Glomerular endothelial cell (primary cell): ENCODE data around the gene DAB2IP. TPM values are rescaled to one million over a fixed set of nuclear protein-coding genes. Genes with fewer than 3 reads are reported as not detected.

Experiments
- DNase-seq: peaks from one replicate; pipeline ENCODE4 v3.0.0-alpha.2; 2011; ENCODE audit warnings: low read depth, low spot score; ENCODE audit errors: extremely low read depth
- total RNA-seq: library from RNA; depleted of rRNA; stranded (reverse); fragments of >200 nt; gene quantifications from 2 replicates; pipeline ENCODE4 v1.2.3, GENCODE V29; 2015

DAB2IP gene
- total RNA-seq, 1 donor from 2014 or later: 65.8 TPM

DNA sequence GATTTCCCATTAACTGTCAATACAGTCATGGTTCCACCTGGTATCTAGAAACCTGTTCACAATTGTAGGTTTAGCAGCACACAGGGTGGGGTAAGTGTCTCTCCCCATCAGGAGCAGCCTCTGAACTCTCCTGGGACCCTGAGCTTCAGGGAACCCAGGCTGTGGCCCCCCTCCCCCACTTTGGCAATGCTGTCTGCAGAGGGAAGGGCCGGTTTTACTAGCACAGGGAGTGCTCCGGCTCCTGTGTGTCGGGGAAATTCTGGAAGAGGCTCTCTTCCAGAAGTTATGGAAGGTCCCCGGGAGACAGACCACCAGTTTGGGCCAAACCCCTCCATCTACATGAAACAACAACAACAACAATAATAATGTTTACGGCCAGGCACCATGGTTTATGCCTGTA, 9.9 kb downstream of the DAB2IP start:
- DNase-seq: no peak

DNA sequence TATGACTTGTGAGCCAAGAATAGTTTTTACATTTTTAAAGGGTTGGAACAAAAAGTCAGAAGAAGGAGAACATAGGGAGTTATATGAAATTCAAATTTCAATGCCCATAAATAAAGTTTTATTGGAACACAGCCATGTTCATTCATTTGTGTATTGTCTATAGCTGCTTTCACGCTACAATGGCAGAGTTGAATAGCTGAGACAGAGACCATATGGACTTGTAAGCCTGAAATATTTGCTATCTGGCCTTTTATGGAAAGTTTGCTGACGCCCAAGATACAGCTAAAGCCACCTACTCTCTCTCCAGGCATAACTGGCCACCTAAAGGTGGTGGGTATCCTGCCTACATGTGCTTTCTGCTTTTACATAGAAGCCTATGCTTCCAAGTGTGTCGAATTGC, 10.9 kb downstream of the DAB2IP start:
- DNase-seq: no peak

DNA sequence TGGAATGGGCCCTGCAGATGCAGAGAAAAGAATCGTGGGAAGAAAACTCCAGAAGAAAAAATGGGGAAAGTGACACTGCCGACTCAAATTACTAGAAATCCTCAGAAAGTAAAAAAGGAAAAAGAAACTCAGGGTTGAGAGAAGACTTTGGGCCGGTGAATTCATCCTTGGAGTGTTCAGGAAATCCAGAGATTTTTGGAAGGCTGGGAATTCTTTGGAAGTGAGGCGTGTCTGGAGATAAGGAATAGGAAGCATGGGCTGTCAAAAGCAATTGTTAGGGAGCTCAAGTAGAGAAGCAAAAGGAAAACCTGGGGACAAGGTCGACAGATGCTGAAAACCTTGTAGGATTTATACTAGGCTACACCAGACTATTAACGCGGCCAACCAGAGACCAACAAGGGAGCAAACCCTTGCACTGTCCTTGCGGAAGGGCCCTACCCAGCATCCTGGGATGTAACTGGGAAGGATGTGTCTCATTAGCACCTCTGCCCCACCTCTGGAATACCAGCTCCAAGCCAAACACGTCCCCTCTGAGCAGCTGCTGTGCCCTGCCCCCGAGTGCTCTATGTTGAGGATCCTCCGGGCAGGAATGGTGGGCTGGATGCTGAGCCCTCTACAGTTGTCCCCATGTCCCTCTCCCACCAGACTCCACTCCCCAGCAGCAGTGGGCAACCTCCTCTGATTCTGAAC, 11.6 kb downstream of the DAB2IP start:
- DNase-seq: no peak

DNA sequence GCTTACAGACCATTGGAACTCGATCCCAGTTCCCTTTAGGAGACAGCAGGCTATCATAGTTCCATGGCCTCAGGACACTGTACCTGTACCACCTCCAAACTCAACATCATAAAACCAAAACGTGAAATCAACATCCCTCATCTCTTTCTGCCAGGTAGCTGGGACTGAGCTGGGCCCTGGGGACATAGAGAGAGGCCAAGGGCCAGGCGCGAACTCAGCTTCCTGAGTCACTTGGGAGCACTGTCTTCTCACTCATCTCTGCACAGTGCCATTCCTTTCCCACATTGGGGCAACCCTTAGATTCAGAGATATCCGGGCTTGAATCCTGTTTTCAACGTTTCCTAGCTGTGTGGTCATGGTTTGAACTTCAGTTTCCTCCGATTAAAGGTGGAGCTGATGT, 12.2 kb downstream of the DAB2IP start:
- no peak for DNase-seq

GRCh38 chr9:121666294-121666693, 14.9 kb downstream of the DAB2IP start:
- DNase-seq: no peak

- no peak for DNase-seq
Measured at GRCh38 chr9:121667214-121667613, 15.8 kb downstream of the DAB2IP start.

GRCh38 chr9:121667890-121668289, 16.5 kb downstream of the DAB2IP start:
- no peak for DNase-seq

- DNase-seq: no peak
Measured at GRCh38 chr9:121670431-121670830, 19.0 kb downstream of the DAB2IP start.

- no peak for DNase-seq
Measured at GRCh38 chr9:121671612-121672155, 20.2 kb downstream of the DAB2IP start.

DNA sequence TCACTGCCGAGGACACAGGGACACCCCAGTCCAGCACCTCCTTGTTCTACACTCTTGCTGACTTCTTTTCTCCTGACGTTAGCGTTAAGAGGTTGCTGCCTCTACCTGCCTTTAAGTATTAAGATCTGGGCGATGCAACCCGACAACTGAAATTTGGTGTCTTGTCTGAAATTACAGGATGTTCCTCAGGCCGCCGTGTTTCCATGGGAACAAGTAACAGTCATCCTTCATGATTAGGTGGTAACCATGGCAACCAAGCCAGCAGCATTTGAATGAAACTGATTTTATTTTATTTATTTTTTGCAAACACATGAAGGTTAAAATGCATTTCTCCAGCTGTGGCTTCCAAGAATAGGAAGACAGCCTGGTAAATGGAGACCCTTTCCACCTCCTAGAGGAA, 20.8 kb downstream of the DAB2IP start:
- no peak for DNase-seq

DNA sequence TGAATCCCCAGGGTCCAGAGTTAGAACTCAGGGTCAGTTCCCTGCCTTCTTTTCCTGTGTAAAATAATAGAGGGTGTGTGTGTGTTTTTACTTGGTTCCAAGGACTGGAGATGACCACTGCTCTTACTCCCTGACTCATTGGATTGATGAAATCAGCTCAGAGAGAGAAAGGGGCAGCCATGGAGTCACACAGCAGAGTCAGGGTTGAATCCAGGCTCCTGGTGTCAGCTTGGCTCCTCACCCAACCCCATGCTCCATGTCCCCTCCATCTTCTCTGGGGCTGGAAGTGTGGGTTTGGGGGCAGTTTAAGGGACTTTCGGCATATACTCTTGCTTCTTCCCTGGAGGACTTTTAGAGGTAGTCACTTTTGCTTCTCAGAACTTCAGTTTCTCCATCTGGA, 21.6 kb downstream of the DAB2IP start:
- no peak for DNase-seq

DNA sequence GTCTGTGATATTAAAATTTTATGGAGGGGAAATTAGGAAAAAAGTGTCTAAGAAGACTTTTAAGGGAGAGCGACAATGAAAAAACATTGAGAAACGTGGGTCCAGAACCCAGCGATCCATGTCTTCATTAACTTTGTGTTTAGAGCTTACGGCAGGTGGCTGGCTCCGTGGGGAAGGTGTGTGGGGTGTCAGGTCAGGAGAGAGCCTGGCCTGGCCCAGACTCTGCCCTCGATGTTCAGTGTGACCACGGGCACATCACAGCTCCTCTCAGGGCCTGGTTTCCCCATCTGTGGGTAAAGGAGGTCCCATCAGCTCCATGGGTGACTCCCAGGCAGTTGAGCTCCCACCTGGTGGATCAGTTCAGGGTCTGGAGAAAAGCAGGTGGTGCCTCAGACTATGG, 22.1 kb downstream of the DAB2IP start:
- no peak for DNase-seq

- no peak for DNase-seq
Measured at GRCh38 chr9:121674017-121674416, 22.6 kb downstream of the DAB2IP start.

DNA sequence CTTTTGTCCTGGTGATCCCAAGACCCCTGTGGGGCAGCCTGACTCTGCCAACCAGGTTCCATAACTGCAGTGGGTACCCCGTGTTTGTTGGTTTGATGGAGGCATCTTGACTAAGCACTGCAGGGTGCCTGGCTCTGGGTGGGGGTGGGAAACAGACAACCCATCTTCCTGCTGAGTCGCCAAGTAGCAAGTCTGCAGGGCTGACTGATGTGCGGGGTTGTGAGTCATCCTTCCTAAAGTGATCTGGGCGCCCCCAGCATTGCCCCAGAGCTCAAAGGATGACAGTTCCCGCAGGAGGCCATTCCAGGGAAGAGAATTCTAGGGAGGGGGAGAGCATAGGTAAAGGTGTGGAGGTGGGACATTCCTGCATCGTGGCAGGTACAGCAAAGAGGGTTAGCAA, 23.5 kb downstream of the DAB2IP start:
- DNase-seq: no peak

DNA sequence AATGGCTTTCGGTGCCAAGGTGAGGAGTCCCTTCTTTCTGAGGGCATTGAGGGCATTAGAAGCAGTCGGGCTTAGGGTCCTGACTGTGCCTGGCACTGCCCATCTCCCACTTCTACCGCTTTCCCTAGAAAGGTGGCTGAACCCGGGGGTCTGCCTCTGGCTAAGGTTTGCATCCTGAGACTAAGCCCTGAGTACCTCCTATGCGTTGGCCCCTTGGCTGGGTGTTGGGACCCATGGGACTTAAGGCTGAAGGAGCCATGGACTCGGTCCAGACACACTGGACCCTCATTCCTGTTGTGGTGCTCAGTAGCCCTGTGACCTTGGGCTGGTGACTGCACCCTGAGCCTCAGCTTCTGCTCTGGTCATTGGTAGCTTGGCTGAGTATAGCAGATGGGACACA, 23.9 kb downstream of the DAB2IP start:
- DNase-seq: no peak

- DNase-seq: no peak
Measured at GRCh38 chr9:121675969-121676822, 24.8 kb downstream of the DAB2IP start.

DNA sequence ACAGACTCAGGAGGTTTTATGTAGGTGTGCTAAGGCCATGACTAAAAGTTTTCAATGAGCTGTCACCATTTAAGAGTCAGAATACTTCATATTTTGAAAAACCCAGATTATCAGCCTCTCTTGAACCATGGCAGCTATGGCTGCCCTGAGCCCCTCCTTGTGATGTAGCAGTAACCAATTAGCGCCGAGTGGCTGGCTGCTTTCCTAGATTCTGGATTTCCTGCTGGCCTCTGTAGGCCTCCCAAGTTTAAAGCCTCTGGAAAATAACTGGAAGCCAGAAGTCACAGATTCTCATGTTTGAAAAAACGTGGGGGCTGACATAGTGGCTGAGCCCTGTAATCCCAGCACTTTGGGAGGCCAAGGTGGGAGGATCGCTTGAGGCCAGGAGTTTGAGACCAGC, 25.5 kb downstream of the DAB2IP start:
- no peak for DNase-seq

GRCh38 chr9:121678501-121679022, 27.1 kb downstream of the DAB2IP start:
- DNase-seq: no peak

DNA sequence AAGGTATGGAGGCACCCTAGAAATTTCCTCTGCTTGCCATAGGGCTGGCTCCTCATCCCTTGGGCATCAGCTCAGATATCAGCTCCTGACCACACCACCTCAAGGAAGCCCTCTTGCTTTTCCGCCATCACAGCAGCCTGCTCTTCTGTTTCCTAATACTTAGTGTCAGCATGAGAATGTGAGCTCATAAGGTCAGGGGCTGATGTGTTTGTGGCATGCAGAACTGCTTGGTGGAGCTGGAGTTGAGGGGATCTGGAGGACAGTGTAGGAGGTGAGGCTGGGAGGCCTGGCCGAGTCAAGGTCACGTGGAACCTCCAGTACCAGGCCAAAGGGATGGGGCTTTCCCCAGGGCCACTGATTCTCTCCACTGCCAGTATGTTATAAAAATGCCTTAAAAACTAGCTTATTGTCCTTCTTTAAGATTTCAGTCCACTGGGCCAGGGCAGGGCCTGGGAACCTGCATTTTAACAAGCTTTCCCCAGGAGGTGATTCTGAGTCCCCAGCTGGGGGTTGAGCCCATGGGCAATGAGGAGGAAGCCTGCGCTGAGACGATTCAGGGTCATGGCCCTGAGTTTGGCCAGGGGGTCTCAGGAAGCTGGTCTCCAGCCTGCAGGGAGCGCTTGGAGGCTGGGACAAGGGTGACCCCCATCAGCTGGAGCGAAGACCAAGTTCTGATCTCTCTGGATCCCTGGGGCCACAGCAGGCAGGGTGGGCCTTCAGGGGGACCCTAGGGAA, 28.6 kb downstream of the DAB2IP start:
- no peak for DNase-seq

DNA sequence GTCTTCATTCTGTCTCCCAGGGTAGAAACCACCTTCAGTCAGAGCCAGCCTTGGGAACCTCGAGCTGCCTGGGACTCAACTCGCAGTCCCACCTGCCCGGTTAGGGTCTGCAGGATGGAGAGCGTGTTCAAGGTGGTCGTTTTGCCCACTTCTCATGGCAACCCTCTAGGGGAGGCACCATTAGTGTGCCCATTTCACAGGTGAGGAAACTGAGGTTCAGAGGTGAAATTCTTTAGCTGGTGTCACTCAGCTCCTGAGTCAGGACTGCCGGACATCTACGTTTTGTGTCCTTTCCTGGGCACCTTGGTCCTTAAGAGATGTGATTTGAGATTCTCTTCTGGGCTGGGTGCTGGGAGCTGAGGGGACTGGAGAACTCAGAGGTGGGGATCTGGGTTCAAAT, 30.0 kb downstream of the DAB2IP start:
- DNase-seq: no peak

- no peak for DNase-seq
Measured at GRCh38 chr9:121682201-121682600, 30.8 kb downstream of the DAB2IP start.
